OCI-LY7 (cell line): ENCODE results near the gene KRTAP5-8. TPM values are rescaled to one million over a fixed set of nuclear protein-coding genes. Genes with fewer than 3 reads are reported as not detected.
"Not testable (repeated sequence)": the region's sequence is repeated elsewhere in the genome, so short reads cannot be mapped to it uniquely, and the experiment has no call there.

Experiments used
- BruUV-seq: library from RNA; stranded (reverse); fragments of 400-500 nt; replicated peaks from 2 replicates; lab custom pipeline; 2021; lab: Mats Ljungman, UMichigan
- CTCF ChIA-PET: fragments of 300-600 bp; sonication (Branson Sonifier 250); formaldehyde crosslinking; loops from one replicate; lab custom pipeline; 2022; ENCODE audit warnings: antibody characterized with exemption; ENCODE audit not compliant: unreplicated experiment; lab: Charles Lee
- POLR2A ChIA-PET: fragments of 300-600 bp; sonication (Branson Sonifier 250); formaldehyde crosslinking; loops from one replicate; lab custom pipeline; 2022; ENCODE audit warnings: antibody characterized with exemption; lab: Charles Lee
- DNase-seq: peaks from one replicate; pipeline ENCODE4 v3.0.0-alpha.2; 2015; ENCODE audit warnings: low spot score
- H2AFZ ChIP-seq: fragments of 200-600 bp; sonication (generic), shearing (Covaris generic); 2 replicates; pipeline ENCODE4 v1.6.1; 2014; ENCODE audit warnings: mild to moderate bottlenecking, antibody characterized with exemption, low read length, moderate library complexity
- H3K27ac ChIP-seq: fragments of 200-600 bp; sonication (generic); 2 replicates; pipeline ENCODE4 v1.5.1; 2014; ENCODE audit warnings: mixed run types, low read depth, mild to moderate bottlenecking, moderate library complexity, low read length, inconsistent platforms; ENCODE audit not compliant: poor library complexity, severe bottlenecking
- H3K36me3 ChIP-seq: fragments of 200-600 bp; sonication (generic); 2 replicates; pipeline ENCODE4 v1.6.1; 2014; ENCODE audit warnings: mild to moderate bottlenecking, antibody characterized with exemption, low read length, moderate library complexity, mixed read lengths; ENCODE audit not compliant: insufficient read depth
- H3K4me1 ChIP-seq: fragments of 200-600 bp; sonication (generic); 2 replicates; pipeline ENCODE4 v1.5.1; 2014; ENCODE audit warnings: mild to moderate bottlenecking, low read length; ENCODE audit not compliant: insufficient read depth, poor library complexity, severe bottlenecking
- H3K4me2 ChIP-seq: fragments of 200-600 bp; sonication (generic); 2 replicates; pipeline ENCODE4 v1.6.1; 2014; ENCODE audit warnings: mild to moderate bottlenecking, low read length
- H3K4me3 ChIP-seq: fragments of 200-600 bp; sonication (generic); 2 replicates; pipeline ENCODE4 v1.5.1; 2014; ENCODE audit warnings: mild to moderate bottlenecking, low read depth, low read length; ENCODE audit not compliant: poor library complexity, severe bottlenecking
- H3K79me2 ChIP-seq: fragments of 200-600 bp; sonication (generic); 2 replicates; pipeline ENCODE4 v1.6.1; 2016; ENCODE audit warnings: low read depth, mild to moderate bottlenecking, low read length, moderate library complexity, mixed read lengths; ENCODE audit not compliant: insufficient read depth
- H3K9me2 ChIP-seq: fragments of 200-600 bp; sonication (generic); 2 replicates; pipeline ENCODE4 v1.6.1; 2016; ENCODE audit warnings: mild to moderate bottlenecking, low read length, mixed read lengths; ENCODE audit not compliant: insufficient read depth
- H3K9me3 ChIP-seq: fragments of 200-600 bp; sonication (generic); 2 replicates; pipeline ENCODE4 v1.6.1; 2014; ENCODE audit warnings: mild to moderate bottlenecking, mixed run types, low read length, mixed read lengths
- H4K20me1 ChIP-seq: fragments of 200-600 bp; sonication (generic); 2 replicates; pipeline ENCODE4 v1.6.1; 2014; ENCODE audit warnings: mild to moderate bottlenecking, antibody characterized with exemption, low read length, moderate library complexity, mixed read lengths; ENCODE audit not compliant: insufficient read depth
- EZH2phosphoT487 ChIP-seq: fragments of 200-600 bp; sonication (generic); IDR thresholded peaks from 2 replicates; pipeline ENCODE4 v1.6.1; 2018; ENCODE audit warnings: low read depth, borderline replicate concordance, mild to moderate bottlenecking, mixed run types, antibody characterized with exemption, low read length, moderate library complexity, mixed read lengths
- intact Hi-C: fragments of 100-400 bp; cut with micrococcal nuclease; formaldehyde crosslinking; loops from one replicate; pipeline ENCODE4 v1.10.0; 2022; ENCODE audit not compliant: unreplicated experiment
- total RNA-seq, 2 experiments: library from RNA; depleted of rRNA in 1 of 2; stranded (reverse); fragments of >200 nt in 1 of 2; shearing (Covaris generic) in 1 of 2; gene quantifications; 2 replicates each; pipeline ENCODE4 v1.2.3, GENCODE V29; 2014 to 2022
- TF ChIP-seq, protein P1 (sequence below): fragments of 200-600 bp; sonication (generic); conservative IDR thresholded peaks from 2 replicates; pipeline ENCODE4 v1.5.1; 2014; ENCODE audit warnings: mild to moderate bottlenecking, antibody characterized with exemption, low read length, moderate library complexity, mixed read lengths

Gene KRTAP5-8
- total RNA-seq, 2 experiments from 2014 or later, result not detected

DNA sequence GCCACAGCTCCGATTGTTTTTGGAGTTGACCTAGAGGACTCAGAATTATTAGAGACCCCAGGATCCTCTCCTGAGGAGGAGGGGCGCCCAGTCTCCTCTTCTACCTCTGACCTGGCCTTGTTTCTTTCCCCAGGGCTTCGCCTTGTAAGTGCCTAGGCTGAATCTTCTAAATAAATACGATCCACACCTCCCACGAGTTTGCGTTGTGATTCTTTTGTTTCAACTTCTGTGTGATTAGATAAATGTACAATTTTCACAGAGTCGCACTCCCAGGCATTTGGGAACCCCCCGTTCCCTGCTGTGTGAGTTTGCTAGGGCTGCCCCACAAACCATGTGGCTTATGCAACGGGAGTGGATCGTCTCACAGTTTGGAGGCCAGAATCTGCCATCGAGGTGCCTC, 1.2 kb downstream of the KRTAP5-8 start:
- Histone ChIP-seq H3K36me3 (no peaks in the 10 kb centered on the region), H3K4me1 (no peaks in the 10 kb centered on the region), H3K9me2 (no peaks in the 10 kb centered on the region), H3K4me3 (no peak overlapping the region), H3K4me2 (no peak overlapping the region), H3K27ac (no peak overlapping the region), H4K20me1 (no peaks in the 10 kb centered on the region), H3K79me2 (no peaks in the 10 kb centered on the region), H3K9me3 (no peaks in the 10 kb centered on the region), H2AFZ (no peak overlapping the region)
- CTCF ChIA-PET, result no interaction called here
- no TSS peak for BruUV-seq
- POLR2A ChIA-PET, result no interaction called here
- TF ChIP-seq, protein P1, sequence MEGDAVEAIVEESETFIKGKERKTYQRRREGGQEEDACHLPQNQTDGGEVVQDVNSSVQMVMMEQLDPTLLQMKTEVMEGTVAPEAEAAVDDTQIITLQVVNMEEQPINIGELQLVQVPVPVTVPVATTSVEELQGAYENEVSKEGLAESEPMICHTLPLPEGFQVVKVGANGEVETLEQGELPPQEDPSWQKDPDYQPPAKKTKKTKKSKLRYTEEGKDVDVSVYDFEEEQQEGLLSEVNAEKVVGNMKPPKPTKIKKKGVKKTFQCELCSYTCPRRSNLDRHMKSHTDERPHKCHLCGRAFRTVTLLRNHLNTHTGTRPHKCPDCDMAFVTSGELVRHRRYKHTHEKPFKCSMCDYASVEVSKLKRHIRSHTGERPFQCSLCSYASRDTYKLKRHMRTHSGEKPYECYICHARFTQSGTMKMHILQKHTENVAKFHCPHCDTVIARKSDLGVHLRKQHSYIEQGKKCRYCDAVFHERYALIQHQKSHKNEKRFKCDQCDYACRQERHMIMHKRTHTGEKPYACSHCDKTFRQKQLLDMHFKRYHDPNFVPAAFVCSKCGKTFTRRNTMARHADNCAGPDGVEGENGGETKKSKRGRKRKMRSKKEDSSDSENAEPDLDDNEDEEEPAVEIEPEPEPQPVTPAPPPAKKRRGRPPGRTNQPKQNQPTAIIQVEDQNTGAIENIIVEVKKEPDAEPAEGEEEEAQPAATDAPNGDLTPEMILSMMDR, result no peak
- TF ChIP-seq EZH2phosphoT487, result no peak
- no peak for DNase-seq
- intact Hi-C loops, result no loop called here

DNA sequence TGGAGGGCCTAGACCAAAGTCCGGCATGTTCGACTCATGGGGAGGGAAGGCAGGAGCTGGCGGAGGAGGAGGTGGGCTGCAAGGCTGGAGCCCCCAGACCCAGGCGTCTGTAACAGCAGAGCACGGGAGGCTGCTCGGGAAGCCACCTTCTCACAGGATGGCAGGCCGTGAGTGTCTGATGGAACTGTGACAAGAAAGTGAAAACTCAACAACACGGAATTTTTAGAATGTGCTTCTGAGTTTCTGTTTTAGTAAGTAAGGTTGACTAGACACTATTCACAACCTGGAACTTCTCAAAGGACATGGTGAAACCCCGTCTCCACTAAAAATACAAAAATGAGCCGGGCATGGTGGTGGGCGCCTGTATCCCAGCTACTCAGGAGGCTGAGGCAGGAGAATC, 2.1 kb downstream of the KRTAP5-8 start:
- H3K9me3 ChIP-seq, POLR2A ChIA-PET, DNase-seq, H3K36me3 ChIP-seq, H4K20me1 ChIP-seq, H3K27ac ChIP-seq, H3K9me2 ChIP-seq, CTCF ChIA-PET, H3K4me2 ChIP-seq, BruUV-seq, H3K79me2 ChIP-seq, intact Hi-C loops, H3K4me3 ChIP-seq, H3K4me1 ChIP-seq, H2AFZ ChIP-seq: not testable (repeated sequence)

DNA sequence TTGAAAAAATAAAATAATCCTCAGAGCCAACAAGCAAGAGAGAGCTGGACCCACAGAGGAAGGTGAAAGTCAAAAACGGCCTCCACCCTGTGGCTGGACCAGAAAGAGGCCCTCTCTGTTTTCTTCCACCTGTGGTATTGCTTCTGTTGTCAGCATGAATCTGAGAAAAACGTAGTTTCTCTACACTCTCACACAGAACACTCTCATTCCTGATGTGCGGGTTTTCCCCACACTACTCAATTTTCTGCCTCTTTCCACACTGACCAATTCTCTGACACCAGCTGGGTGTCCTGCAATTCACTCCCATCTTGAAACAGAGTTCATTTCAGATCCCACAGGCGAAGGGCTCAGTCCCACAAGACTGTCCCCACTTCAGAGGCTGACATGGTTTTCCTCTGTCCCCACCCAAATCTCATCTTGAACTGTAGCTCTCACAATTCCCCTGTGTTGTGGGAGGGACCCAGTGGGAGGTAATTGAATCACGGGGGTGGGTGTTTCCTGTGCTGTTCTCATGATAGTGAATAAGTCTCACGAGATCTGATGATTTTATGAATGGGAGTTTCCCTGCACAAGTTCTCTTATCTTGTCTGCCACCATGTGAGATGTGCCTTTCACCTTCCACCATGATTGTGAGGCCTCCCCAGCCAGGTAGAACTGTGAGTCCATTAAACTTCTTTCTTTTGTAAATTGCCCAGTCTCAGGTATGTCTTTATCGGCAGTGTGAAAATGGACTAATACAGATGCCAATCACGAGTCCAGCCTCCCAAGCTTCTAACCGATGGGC, 2.9 kb downstream of the KRTAP5-8 start:
- H3K4me2 ChIP-seq, intact Hi-C loops: not testable (repeated sequence)

More for the DNA sequence above, 2.9 kb downstream of the KRTAP5-8 start:
- H3K79me2 ChIP-seq, CTCF ChIA-PET, BruUV-seq, H3K9me2 ChIP-seq, H3K4me3 ChIP-seq, DNase-seq, H3K27ac ChIP-seq, H4K20me1 ChIP-seq, H3K36me3 ChIP-seq, H3K4me1 ChIP-seq, POLR2A ChIA-PET, H3K9me3 ChIP-seq, H2AFZ ChIP-seq: not testable (repeated sequence)
